Testis (tissue), 3 donors: ENCODE measurements around the gene N4BP2. TPM values are rescaled to one million over a fixed set of nuclear protein-coding genes. Genes with fewer than 3 reads are reported as not detected.
A peak's percentile ranks its signal among the peaks of the same experiment; 100 is the strongest.

Source experiments
- DNase-seq: peaks from one replicate; pipeline ENCODE4 v3.0.0-alpha.2; 2019
- H3K27ac ChIP-seq, 2 donors: fragments of 200-600 bp; sonication (generic); one replicate each; pipeline ENCODE4 v1.5.1; 2019
- H3K27me3 ChIP-seq: fragments of 200-600 bp; sonication (generic); one replicate; pipeline ENCODE4 v1.5.1; 2019
- H3K36me3 ChIP-seq: fragments of 200-600 bp; sonication (generic); one replicate; pipeline ENCODE4 v1.5.1; 2017; ENCODE audit warnings: low read depth; ENCODE audit errors: missing control alignments
- H3K4me1 ChIP-seq: fragments of 200-600 bp; sonication (generic); one replicate; pipeline ENCODE4 v1.5.1; 2019
- H3K4me3 ChIP-seq, 2 donors: fragments of 200-600 bp; sonication (generic); one replicate each; pipeline ENCODE4 v1.5.1; 2017 to 2019
- H3K9me3 ChIP-seq: fragments of 200-600 bp; sonication (generic); one replicate; pipeline ENCODE4 v1.5.1; 2017
- CTCF ChIP-seq, 3 experiments: fragments of 450-650 bp in 2 of 3; fragments of 200-600 bp in 1 of 3; sonication (generic) in 1 of 3; IDR thresholded peaks; one replicate each; pipeline ENCODE4 v1.5.1; 2016 to 2019; ENCODE audit warnings: antibody characterized with exemption in 3 of 3, mild to moderate bottlenecking in 2 of 3, moderate library complexity in 1 of 3
- POLR2A ChIP-seq: fragments of 450-650 bp; IDR thresholded peaks from one replicate; pipeline ENCODE4 v1.6.1; 2017; ENCODE audit warnings: antibody characterized with exemption, mild to moderate bottlenecking, moderate library complexity
- WGBS, 2 donors: methylation state at CpG; one replicate each; pipeline ENCODE4 v1.1.5; 2018; 5-methylcytosine and 5-hydroxymethylcytosine counted together
- intact Hi-C: fragments of 100-400 bp; cut with DNase I; formaldehyde crosslinking; loops from one replicate; pipeline ENCODE4 v1.15.1; 2023; ENCODE audit warnings: low total_unique reads
- polyA plus RNA-seq: library from polyadenylated mRNA; stranded (reverse); fragments of 350-450 nt; fragmentation: Illumina TruSeq; extraction: RNeasy Lipid Tissue Mini Kit (QIAGEN cat#74804); gene quantifications from one replicate; pipeline ENCODE4 v1.2.3, GENCODE V29; 2014; ENCODE audit warnings: low read depth, low replicate concordance; ENCODE audit not compliant: insufficient read depth
- total RNA-seq, 2 donors: library from RNA; depleted of rRNA; stranded (reverse); fragments of >200 nt; gene quantifications; one replicate each; pipeline ENCODE4 v1.2.3, GENCODE V29; 2016

The N4BP2 gene
- total and polyA plus RNA-seq, 3 donors from 2014 or later, result 3.9 to 14.6 (median 8.5) TPM

DNA sequence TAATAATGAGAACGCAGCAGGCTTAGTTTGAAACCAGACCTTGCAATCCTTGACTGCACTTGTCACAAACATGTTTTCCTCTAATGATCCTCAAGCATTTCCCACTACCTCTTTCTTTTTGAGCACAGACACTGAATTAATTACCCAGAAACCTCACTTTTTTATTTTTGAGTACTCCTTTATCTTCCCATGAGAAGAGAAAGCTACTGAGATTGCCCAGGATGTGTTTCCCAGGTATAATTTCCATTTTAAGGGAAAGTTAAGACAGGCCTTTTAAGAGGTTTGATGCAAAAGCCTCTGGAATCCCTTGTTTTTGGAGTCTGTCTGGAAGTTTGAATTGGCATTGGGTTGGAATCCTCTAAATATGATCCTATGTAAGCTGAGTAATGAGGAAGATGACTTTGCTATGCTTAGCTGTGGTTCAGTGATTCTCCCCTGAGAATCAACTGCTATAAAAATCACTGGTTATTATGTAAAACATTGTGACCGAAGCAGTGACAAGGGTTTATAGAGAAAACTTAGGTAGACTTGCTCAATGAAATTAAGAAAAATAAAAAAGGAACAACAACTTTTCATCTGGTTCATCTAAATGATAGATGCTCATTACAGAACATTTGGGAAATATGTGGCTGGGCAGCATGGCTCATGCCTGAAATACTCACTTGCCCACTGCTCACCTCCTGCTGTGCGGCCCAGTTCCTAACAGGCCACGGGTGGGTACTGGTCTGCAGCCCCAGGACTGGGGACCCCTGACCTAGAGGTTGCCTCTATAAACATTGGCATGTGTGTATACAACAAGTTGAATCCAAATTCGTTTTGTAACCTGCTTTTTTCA, 129.4 kb downstream of the N4BP2 start:
- Histone ChIP-seq H3K9me3 (no peaks in the 10 kb centered on the region), H3K4me3 (no peak overlapping the region), H3K36me3 (no peaks in the 10 kb centered on the region), H3K27me3 (no peaks in the 10 kb centered on the region), H3K4me1 (no peaks in the 10 kb centered on the region), H3K27ac (no peak overlapping the region)
- intact Hi-C loops, result no loop called here
- TF ChIP-seq POLR2A (no peak), CTCF (IDR thresholded peaks at IDR 0.05) (no peak)
- 86 to 89% methylated on average over 5 of the region's 5 CpGs for WGBS, 2 donors
- DNase-seq, result no peak

- Histone ChIP-seq H3K27me3 (no peaks in the 10 kb centered on the region), H3K4me3 (no peak overlapping the region), H3K9me3 (no peaks in the 10 kb centered on the region), H3K36me3 (no peaks in the 10 kb centered on the region), H3K27ac (no peak overlapping the region), H3K4me1 (no peaks in the 10 kb centered on the region)
- intact Hi-C loops, result no loop called here
- TF ChIP-seq POLR2A (no peak), CTCF (IDR thresholded peaks at IDR 0.05) (no peak)
- DNase-seq, result no peak
- 90 to 94% methylated on average over 1 of the region's 1 CpG for WGBS, 2 donors
Measured at GRCh38 chr4:40186665-40187014, 130.0 kb downstream of the N4BP2 start.

GRCh38 chr4:40187386-40187906, 130.8 kb downstream of the N4BP2 start:
- Histone ChIP-seq H3K27ac (no peak overlapping the region), H3K36me3 (no peaks in the 10 kb centered on the region), H3K4me3 (no peak overlapping the region), H3K4me1 (no peaks in the 10 kb centered on the region), H3K9me3 (no peaks in the 10 kb centered on the region), H3K27me3 (no peaks in the 10 kb centered on the region)
- intact Hi-C loops, result no loop called here
- no peak for DNase-seq
- no peak for TF ChIP-seq POLR2A
- TF ChIP-seq CTCF (IDR thresholded peaks at IDR 0.05), result no peak
- WGBS, 2 donors, result 91 to 93% methylated on average over 4 of the region's 4 CpGs

GRCh38 chr4:40190019-40190418, 133.4 kb downstream of the N4BP2 start:
- no peak overlapping the region for H3K4me3 ChIP-seq
- no peaks in the 10 kb centered on the region for H3K36me3 ChIP-seq
- H3K27ac ChIP-seq, result no peak overlapping the region
- no peaks in the 10 kb centered on the region for H3K4me1 ChIP-seq
- 74 to 78% methylated on average over 5 of the region's 5 CpGs for WGBS, 2 donors
- no peaks in the 10 kb centered on the region for H3K9me3 ChIP-seq
- H3K27me3 ChIP-seq, result no peaks in the 10 kb centered on the region
- TF ChIP-seq CTCF (IDR thresholded peaks at IDR 0.05) (no peak), POLR2A (no peak)
- peak; percentile 33 for DNase-seq
- intact Hi-C loops, result no loop called here

GRCh38 chr4:40190465-40190864, 133.8 kb downstream of the N4BP2 start:
- TF ChIP-seq POLR2A, result no peak
- TF ChIP-seq CTCF (IDR thresholded peaks at IDR 0.05), result no peak
- no peaks in the 10 kb centered on the region for H3K9me3 ChIP-seq
- intact Hi-C loops, result no loop called here
- H3K27ac ChIP-seq, result no peak overlapping the region
- no peaks in the 10 kb centered on the region for H3K27me3 ChIP-seq
- DNase-seq, result no peak
- H3K36me3 ChIP-seq, result no peaks in the 10 kb centered on the region
- WGBS, 2 donors, result 86% methylated on average over 5 of the region's 5 CpGs
- no peak overlapping the region for H3K4me3 ChIP-seq
- H3K4me1 ChIP-seq, result no peaks in the 10 kb centered on the region
